ENCODE results near the gene GFRA1.

The GFRA1 gene

DNA sequence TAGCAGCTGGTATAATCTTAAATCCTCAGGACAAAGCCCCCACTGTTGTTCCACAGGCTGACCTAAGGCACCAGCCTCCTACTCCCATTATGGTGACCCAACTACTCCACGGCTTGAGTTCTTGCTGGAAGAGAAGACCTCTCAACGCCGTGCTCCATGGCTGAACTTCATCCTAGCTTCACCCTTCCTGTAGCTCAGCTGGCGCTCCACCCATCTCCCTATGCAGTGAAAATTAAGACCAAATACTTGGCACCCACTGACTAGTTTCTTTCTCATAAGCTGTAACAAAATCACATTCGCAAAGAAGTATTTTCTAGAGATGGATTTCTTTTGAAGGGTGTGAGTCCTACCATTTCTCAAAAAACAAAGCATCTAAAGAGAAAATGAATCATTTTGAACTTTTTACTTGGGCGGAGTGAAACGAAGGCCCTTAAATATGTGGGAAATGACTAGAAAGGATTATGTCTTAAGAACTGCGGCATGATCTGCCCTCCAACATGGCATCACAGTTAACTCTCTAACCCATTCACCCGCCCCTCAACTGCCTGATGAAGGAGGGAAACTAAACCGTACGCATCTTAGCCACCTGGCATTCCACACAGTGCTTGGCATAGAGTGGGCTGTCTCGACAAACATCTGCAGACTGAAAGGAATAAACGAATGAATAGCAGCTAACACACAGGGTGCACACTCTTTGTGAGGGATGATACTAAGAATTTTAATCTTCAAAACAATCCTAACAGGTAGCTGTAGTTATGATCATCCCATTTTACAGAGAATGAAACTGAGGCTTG lies 32.7 kb downstream of the GFRA1 start:
- H3K36me3 ChIP-seq, result no peaks in the 10 kb centered on the region
- peaks cover 0 to 5% of the 10 kb centered on the region in 2 donors for H3K27me3 ChIP-seq
- no peaks in the 10 kb centered on the region for H3K9me3 ChIP-seq
- TF ChIP-seq, protein P1, sequence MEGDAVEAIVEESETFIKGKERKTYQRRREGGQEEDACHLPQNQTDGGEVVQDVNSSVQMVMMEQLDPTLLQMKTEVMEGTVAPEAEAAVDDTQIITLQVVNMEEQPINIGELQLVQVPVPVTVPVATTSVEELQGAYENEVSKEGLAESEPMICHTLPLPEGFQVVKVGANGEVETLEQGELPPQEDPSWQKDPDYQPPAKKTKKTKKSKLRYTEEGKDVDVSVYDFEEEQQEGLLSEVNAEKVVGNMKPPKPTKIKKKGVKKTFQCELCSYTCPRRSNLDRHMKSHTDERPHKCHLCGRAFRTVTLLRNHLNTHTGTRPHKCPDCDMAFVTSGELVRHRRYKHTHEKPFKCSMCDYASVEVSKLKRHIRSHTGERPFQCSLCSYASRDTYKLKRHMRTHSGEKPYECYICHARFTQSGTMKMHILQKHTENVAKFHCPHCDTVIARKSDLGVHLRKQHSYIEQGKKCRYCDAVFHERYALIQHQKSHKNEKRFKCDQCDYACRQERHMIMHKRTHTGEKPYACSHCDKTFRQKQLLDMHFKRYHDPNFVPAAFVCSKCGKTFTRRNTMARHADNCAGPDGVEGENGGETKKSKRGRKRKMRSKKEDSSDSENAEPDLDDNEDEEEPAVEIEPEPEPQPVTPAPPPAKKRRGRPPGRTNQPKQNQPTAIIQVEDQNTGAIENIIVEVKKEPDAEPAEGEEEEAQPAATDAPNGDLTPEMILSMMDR (IDR thresholded peaks at IDR 0.05), result no peak
- no peak overlapping the region for H3K4me3 ChIP-seq
- intact Hi-C loops (cut with DNase I; ENCODE audit: low total_unique reads), result no loop called here
- H3K4me1 ChIP-seq, result no peaks in the 10 kb centered on the region
- no peak for DNase-seq
- H3K27ac ChIP-seq, result no peak overlapping the region

DNA sequence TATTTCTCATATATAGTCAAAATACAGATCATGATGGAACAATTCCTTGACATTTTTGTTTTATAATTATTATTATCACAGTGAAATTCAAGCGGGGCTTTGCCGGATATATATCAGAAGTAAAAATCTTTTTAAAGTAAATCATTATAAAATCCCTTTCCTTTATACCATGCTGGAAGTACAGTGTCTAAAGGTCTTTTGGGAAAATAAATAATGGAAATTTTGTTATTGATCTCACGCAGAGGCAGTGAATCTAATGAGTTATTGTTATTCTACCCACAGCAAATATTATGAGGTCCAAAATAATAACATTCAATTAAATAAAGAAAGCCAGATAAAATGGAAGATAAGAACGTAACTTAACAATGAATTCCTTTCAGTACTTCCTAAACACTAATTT lies 33.8 kb downstream of the GFRA1 start:
- Histone ChIP-seq H3K4me1 (no peaks in the 10 kb centered on the region), H3K36me3 (no peaks in the 10 kb centered on the region), H3K4me3 (no peak overlapping the region), H3K9me3 (no peaks in the 10 kb centered on the region), H3K27me3 (peaks cover 0 to 5% of the 10 kb centered on the region in 2 donors), H3K27ac (no peak overlapping the region)
- no peak for DNase-seq
- intact Hi-C loops (cut with DNase I; ENCODE audit: low total_unique reads), result no loop called here
- TF ChIP-seq, protein P1 (IDR thresholded peaks at IDR 0.05), result no peak

DNA sequence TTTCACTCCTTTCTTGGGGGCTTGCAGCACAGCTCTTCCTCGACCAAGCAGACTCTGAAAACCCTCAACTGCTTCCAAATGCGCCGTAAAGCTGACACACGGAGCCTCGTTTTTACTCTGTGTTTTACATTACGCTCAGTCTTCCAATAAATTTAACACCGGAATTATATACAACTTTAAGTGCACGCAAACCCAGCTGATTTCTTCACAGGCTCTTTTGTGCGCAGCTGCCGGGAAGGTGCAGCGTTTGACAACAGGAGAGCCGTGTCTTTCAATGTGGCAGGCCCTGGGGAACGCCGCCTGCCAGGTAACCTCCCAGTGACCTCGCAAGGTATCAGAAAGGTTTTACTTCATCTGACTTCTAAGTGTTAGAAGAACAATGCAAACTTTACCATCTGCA lies 35.0 kb downstream of the GFRA1 start:
- no peak for DNase-seq
- Histone ChIP-seq H3K36me3 (no peaks in the 10 kb centered on the region), H3K4me3 (no peak overlapping the region), H3K27ac (no peak overlapping the region), H3K9me3 (no peaks in the 10 kb centered on the region), H3K27me3 (peaks cover 0 to 5% of the 10 kb centered on the region in 2 donors), H3K4me1 (no peaks in the 10 kb centered on the region)
- TF ChIP-seq, protein P1 (IDR thresholded peaks at IDR 0.05), result no peak
- intact Hi-C loops (cut with DNase I; ENCODE audit: low total_unique reads), result no loop called here

DNA sequence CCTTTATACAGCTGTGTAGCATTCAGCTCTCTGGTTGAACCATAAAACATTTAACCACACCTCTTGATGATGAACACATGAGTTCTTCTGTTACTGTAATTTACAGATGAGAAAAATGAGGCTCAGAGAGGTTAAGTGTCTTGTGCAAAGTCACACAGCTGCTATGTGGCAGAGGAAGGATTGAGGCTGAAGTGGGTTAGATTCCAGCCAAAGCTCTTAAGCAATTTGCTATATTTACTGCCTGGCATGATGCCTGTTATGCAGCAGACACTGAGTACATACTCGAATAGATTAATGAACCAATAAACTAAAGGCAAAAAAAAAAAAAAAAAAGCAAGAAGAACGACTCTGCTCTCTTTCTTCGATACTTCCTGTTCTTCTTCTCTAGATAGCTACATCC lies 35.7 kb downstream of the GFRA1 start:
- TF ChIP-seq, protein P1 (IDR thresholded peaks at IDR 0.05), result no peak
- H3K4me1 ChIP-seq, result no peaks in the 10 kb centered on the region
- no peak for DNase-seq

DNA sequence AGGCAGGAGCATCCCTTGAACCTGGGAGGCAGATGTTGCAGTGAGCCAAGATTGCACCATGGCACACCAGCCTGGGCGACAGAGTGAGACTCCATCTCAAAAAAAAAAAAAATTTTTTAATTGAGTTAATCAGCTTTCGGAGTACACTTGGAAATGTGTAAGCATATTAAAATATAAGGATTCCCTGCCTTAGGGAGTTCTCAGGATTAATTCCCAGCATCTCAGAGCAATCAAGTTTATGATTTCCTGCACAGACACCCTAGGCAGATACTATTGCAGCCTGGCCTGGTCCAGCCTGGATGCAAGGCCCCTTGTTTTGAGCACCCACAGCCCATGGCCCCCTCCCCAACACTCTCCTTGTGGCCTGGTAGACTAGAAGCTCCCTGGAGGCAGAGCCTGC lies 39.8 kb downstream of the GFRA1 start:
- Histone ChIP-seq H3K36me3 (no peaks in the 10 kb centered on the region), H3K27ac (no peak overlapping the region), H3K9me3 (no peaks in the 10 kb centered on the region), H3K4me1 (no peaks in the 10 kb centered on the region), H3K4me3 (no peak overlapping the region), H3K27me3 (no peaks in the 10 kb centered on the region)
- TF ChIP-seq, protein P1 (IDR thresholded peaks at IDR 0.05), result no peak
- intact Hi-C loops (cut with DNase I; ENCODE audit: low total_unique reads), result no loop called here
- no peak for DNase-seq

More for the DNA sequence above, 35.7 kb downstream of the GFRA1 start:
- Histone ChIP-seq H3K27ac (no peak overlapping the region), H3K4me3 (no peak overlapping the region), H3K36me3 (no peaks in the 10 kb centered on the region), H3K9me3 (no peaks in the 10 kb centered on the region), H3K27me3 (peaks cover 0 to 5% of the 10 kb centered on the region in 2 donors)
- intact Hi-C loops (cut with DNase I; ENCODE audit: low total_unique reads), result no loop called here
